Measurements from ENCODE around the gene TRIP4.

DNA sequence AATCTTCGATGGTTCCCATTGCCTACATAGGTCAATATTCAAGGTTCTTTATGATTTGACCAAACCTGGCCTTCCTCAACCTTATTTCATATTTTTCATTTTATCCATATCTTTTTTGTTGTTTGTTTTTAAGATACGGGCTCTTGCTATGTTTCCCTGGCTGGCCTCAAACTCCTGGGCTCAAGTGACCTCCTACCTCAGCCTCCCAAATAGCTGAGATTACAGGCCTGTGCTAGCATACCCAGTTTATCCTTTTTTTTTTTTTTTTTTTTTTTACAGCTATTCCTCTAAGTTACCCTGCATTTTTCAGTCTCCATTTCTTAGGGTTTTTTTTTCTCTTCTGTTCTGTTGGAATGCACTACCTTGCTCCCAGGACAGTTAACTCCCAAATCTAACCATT is 87.2 kb downstream of the TRIP4 start:
- TF ChIP-seq CTCF (IDR thresholded peaks at IDR 0.05; ENCODE audit: low read depth, low read length, missing input control) (no peak), SP1 (IDR thresholded peaks at IDR 0.05) (no peak), ATF3 (IDR thresholded peaks at IDR 0.05) (no peak), YY1 (IDR thresholded peaks at IDR 0.05) (no peak), RAD21 (IDR thresholded peaks at IDR 0.05) (no peak), EGR1 (IDR thresholded peaks at IDR 0.05; ENCODE audit: low read depth in 2 of 2) (no peak)
- TF ChIP-seq, protein P1, sequence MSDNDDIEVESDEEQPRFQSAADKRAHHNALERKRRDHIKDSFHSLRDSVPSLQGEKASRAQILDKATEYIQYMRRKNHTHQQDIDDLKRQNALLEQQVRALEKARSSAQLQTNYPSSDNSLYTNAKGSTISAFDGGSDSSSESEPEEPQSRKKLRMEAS (IDR thresholded peaks at IDR 0.05): no peak
